ENCODE results near the gene ZNF607. TPM values are rescaled to one million over a fixed set of nuclear protein-coding genes. Genes with fewer than 3 reads are reported as not detected.

ZNF607 gene
- total RNA-seq, 1 experiment from 2014 or later = 14.5 TPM

DNA sequence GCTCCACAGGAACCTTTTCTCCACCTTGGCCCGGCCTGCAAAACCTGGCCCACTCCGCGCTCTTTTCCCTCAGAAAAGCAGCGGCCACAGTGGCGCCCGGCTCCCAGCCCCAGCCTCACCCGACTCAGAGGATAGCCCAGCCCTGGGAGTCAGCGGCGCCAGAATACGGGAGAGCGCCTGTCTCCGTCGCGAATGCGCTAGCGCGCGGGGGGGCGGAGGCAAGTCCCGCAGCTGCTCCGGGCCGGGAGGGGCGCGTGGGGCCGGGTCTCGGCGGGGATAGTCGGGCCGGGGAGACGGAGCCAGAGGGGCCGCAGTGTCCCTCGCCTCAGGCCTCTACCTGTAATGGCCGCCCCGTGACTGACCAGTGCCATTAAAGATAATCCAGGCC, 64.3 kb downstream of the ZNF607 start, which contains the start of gene ZFP30:
Gene ZFP30 (minus strand): TSS at position 165 of the 388 bp plus-strand sequence. CDS start 7,643 bp downstream, outside the sequence.
- CTCF ChIA-PET = no interaction called here
- peak within 1 kb of the TSS; percentile 100 for H3K4me3 ChIP-seq (ENCODE audit: low read depth, low read length)
- POLR2A ChIA-PET = interaction anchor here (0.5 kb wide), 2 partner anchors 70 to 285 kb away, joined by 3 to 7 read pairs; partner anchors contain the start of gene ZNF527
- DNase-seq = peak; percentile 95 to 97
- TF ChIP-seq, protein P1, sequence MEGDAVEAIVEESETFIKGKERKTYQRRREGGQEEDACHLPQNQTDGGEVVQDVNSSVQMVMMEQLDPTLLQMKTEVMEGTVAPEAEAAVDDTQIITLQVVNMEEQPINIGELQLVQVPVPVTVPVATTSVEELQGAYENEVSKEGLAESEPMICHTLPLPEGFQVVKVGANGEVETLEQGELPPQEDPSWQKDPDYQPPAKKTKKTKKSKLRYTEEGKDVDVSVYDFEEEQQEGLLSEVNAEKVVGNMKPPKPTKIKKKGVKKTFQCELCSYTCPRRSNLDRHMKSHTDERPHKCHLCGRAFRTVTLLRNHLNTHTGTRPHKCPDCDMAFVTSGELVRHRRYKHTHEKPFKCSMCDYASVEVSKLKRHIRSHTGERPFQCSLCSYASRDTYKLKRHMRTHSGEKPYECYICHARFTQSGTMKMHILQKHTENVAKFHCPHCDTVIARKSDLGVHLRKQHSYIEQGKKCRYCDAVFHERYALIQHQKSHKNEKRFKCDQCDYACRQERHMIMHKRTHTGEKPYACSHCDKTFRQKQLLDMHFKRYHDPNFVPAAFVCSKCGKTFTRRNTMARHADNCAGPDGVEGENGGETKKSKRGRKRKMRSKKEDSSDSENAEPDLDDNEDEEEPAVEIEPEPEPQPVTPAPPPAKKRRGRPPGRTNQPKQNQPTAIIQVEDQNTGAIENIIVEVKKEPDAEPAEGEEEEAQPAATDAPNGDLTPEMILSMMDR (IDR thresholded peaks at IDR 0.05; ENCODE audit: insufficient read depth in 1 of 2, low read depth in 1 of 2, low read length in 1 of 2, severe bottlenecking in 1 of 2, unreplicated experiment in 1 of 2) = no peak
- no peaks in the 10 kb centered on the region for H3K36me3 ChIP-seq (ENCODE audit: control insufficient read depth, insufficient read depth, low read length)
- BruUV-seq (replicated peaks) = no TSS peak
- H3K27me3 ChIP-seq (replicated peaks; ENCODE audit: control insufficient read depth, insufficient read depth, low read length) = no peaks in the 10 kb centered on the region
- Mint-ChIP-seq H3K36me3 (ENCODE audit: insufficient read depth, unreplicated experiment) (peaks cover 31% of the 10 kb centered on the region), H3K4me1 (ENCODE audit: low read depth, unreplicated experiment) (peaks cover 20% of the 10 kb centered on the region), H3K9me3 (ENCODE audit: unreplicated experiment) (peaks cover 16% of the 10 kb centered on the region), H3K4me3 (ENCODE audit: unreplicated experiment) (peak within 1 kb of the TSS; percentile 84), H3K27ac (ENCODE audit: unreplicated experiment) (peak within 1 kb of the TSS; percentile 97), H3K27me3 (ENCODE audit: insufficient read depth, unreplicated experiment) (no peaks in the 10 kb centered on the region)
- peaks cover 10% of the 10 kb centered on the region; the same call in 1 of the 2 replicates for H3K9me3 ChIP-seq
- no peaks in the 10 kb centered on the region; the same call in 1 of the 2 replicates for H3K4me1 ChIP-seq
- intact Hi-C loops (cut with micrococcal nuclease; ENCODE audit: unreplicated experiment) = loop anchor here (2.0 to 5.0 kb wide), 3 partner anchors 64 to 438 kb away; partner anchors contain the start of genes ZNF383, ZNF573 and ZNF607

DNA sequence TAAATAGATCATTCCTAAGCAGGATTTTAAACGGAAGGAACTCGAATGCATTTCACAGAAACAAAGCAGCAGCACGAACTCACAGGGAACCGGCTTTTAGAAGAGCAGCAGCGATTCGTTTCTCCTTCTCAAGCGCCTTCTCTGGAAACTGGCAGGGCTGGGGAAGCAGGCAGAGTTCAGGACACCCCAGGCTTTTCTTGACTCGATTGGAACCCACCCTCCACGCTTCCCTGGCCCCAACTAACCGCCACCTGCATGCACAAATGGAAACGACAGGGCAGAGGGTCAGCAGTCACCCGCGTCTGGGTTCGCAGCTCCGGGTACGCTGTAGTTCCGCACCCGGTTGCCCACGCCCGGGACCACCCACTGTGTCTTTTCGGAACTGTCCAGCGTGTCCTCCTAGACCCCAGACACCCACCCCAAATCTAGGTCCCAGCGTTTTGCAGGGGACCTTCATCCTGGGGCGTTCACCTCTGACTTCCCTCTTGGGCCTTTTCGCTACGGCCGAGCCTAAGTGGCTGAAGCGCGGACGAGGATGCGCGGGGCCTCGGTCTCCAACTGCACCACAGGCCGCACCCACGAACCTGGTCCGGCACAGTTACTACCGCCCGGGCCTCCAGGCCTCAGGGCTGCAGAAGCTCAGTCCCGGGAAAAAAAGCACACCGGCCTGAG, 64.8 kb downstream of the ZNF607 start:
- peaks cover 16% of the 10 kb centered on the region for H3K9me3 Mint-ChIP-seq (ENCODE audit: unreplicated experiment)
- H3K36me3 Mint-ChIP-seq (ENCODE audit: insufficient read depth, unreplicated experiment) = peaks cover 35% of the 10 kb centered on the region
- no peaks in the 10 kb centered on the region for H3K36me3 ChIP-seq (ENCODE audit: control insufficient read depth, insufficient read depth, low read length)
- no peaks in the 10 kb centered on the region; the same call in 1 of the 2 replicates for H3K4me1 ChIP-seq
- DNase-seq = peak; percentile 52 to 59
- ChIA-PET POLR2A (interaction anchor here (0.5 kb wide), 1 partner anchor 284 kb away, joined by 3 read pairs; the partner anchor contains the start of gene ZNF527), CTCF (no interaction called here)
- H3K9me3 ChIP-seq = peaks cover 9% of the 10 kb centered on the region; the same call in 1 of the 2 replicates
- intact Hi-C loops (cut with micrococcal nuclease; ENCODE audit: unreplicated experiment) = loop anchor here (2.0 to 5.0 kb wide), 3 partner anchors 64 to 437 kb away; partner anchors contain the start of genes ZNF383, ZNF573 and ZNF607
- H3K27ac Mint-ChIP-seq (ENCODE audit: unreplicated experiment) = peak overlapping the region; percentile 97
- peaks cover 20% of the 10 kb centered on the region for H3K4me1 Mint-ChIP-seq (ENCODE audit: low read depth, unreplicated experiment)
- no peaks in the 10 kb centered on the region for H3K27me3 ChIP-seq (replicated peaks; ENCODE audit: control insufficient read depth, insufficient read depth, low read length)
- H3K4me3 ChIP-seq (ENCODE audit: low read depth, low read length) = peak overlapping the region; percentile 100
- TF ChIP-seq, protein P1 (IDR thresholded peaks at IDR 0.05; ENCODE audit: insufficient read depth in 1 of 2, low read depth in 1 of 2, low read length in 1 of 2, severe bottlenecking in 1 of 2, unreplicated experiment in 1 of 2) = no peak
- BruUV-seq (replicated peaks) = no TSS peak
- H3K27me3 Mint-ChIP-seq (ENCODE audit: insufficient read depth, unreplicated experiment) = no peaks in the 10 kb centered on the region
- peak overlapping the region; percentile 84 for H3K4me3 Mint-ChIP-seq (ENCODE audit: unreplicated experiment)

DNA sequence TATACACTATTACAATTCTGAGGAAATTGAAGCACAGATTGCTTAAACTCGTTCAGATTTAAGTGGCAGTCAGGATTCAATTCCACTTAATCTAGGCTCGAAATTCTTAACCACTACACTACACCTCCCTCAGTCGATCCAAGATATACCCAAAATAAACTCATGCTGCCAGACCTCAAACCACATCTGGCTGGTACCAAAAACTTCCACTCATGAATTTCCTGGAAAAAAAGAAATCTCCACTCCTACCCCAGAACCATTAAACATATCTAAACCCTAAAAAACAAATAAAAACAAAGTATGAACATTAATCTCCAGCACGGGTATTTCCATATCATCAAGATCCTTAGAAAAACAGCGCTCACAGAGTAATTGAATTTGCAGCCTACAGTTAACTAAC, 65.4 kb downstream of the ZNF607 start:
- intact Hi-C loops (cut with micrococcal nuclease; ENCODE audit: unreplicated experiment) = loop anchor here (2.0 kb wide), 2 partner anchors 65 to 125 kb away; partner anchors contain the start of genes ZNF573 and ZNF607
- Mint-ChIP-seq H3K36me3 (ENCODE audit: insufficient read depth, unreplicated experiment) (peaks cover 42% of the 10 kb centered on the region), H3K27ac (ENCODE audit: unreplicated experiment) (peak overlapping the region; percentile 97), H3K27me3 (ENCODE audit: insufficient read depth, unreplicated experiment) (no peaks in the 10 kb centered on the region), H3K9me3 (ENCODE audit: unreplicated experiment) (peaks cover 16% of the 10 kb centered on the region), H3K4me3 (ENCODE audit: unreplicated experiment) (peak overlapping the region; percentile 84), H3K4me1 (ENCODE audit: low read depth, unreplicated experiment) (peaks cover 20% of the 10 kb centered on the region)
- POLR2A ChIA-PET = no interaction called here
- Histone ChIP-seq H3K4me3 (ENCODE audit: low read depth, low read length) (peak overlapping the region; percentile 100), H3K9me3 (peaks cover 3% of the 10 kb centered on the region; the same call in 1 of the 2 replicates), H3K27me3 (replicated peaks; ENCODE audit: control insufficient read depth, insufficient read depth, low read length) (no peaks in the 10 kb centered on the region), H3K36me3 (ENCODE audit: control insufficient read depth, insufficient read depth, low read length) (no peaks in the 10 kb centered on the region), H3K4me1 (no peaks in the 10 kb centered on the region; the same call in 1 of the 2 replicates)
- TSS peak; percentile 61 for BruUV-seq (replicated peaks)
- no peak for DNase-seq
- CTCF ChIA-PET = no interaction called here
- TF ChIP-seq, protein P1 (IDR thresholded peaks at IDR 0.05; ENCODE audit: insufficient read depth in 1 of 2, low read depth in 1 of 2, low read length in 1 of 2, severe bottlenecking in 1 of 2, unreplicated experiment in 1 of 2) = no peak

Other genes starting within 250 kb of the ZNF607 start
- gene ZNF793, start 212.8 kb downstream of the ZNF607 start, total RNA-seq (2022) = not detected in 2 replicates
- gene ZNF571, start 125.0 kb downstream of the ZNF607 start, total RNA-seq (2022) = 1.4 and 3.6 TPM in 2 replicates
- gene ZNF540, start 124.9 kb downstream of the ZNF607 start, total RNA-seq (2022) = 0.36 TPM in 1 of 2 replicates, not detected in the other
- 12.9 and 15.5 TPM in 2 replicates for gene ZFP30, start 64.3 kb downstream of the ZNF607 start, total RNA-seq (2022)
- gene ZNF573, start 59.8 kb upstream of the ZNF607 start, total RNA-seq (2022) = 6.9 and 9.1 TPM in 2 replicates
- not detected in 2 replicates for gene WDR87, start 186.8 kb upstream of the ZNF607 start, total RNA-seq (2022)
- gene SIPA1L3, start 187.4 kb upstream of the ZNF607 start, total RNA-seq (2022) = 125 and 129 TPM in 2 replicates